H1 (cell line): ENCODE measurements around the gene RAPGEF6.

Experiments used
- MAX ChIP-seq: IDR thresholded peaks from 2 replicates; pipeline ENCODE4 v1.6.1; 2012; ENCODE audit warnings: inconsistent platforms
- POLR2AphosphoS5 ChIP-seq: IDR thresholded peaks from 2 replicates; pipeline ENCODE4 v1.6.1; 2011; ENCODE audit warnings: low read depth, low read length
- TF ChIP-seq, protein P1 (sequence below), 3 experiments: IDR thresholded peaks; 1 replicate in 2 of 3; 2 replicates in 1 of 3; pipeline versions ENCODE4 v1.5.1 to v1.6.1; 2011; ENCODE audit warnings: low read length in 3 of 3, mild to moderate bottlenecking in 3 of 3, inconsistent platforms in 2 of 3, low read depth in 1 of 3, moderate library complexity in 1 of 3; ENCODE audit not compliant: insufficient read depth in 1 of 3; ENCODE audit errors: control extremely low read depth in 1 of 3

GRCh38 chr5:131389869-131390265, 245.2 kb downstream of the RAPGEF6 start:
- TF ChIP-seq MAX (no peak), POLR2AphosphoS5 (no peak)
- TF ChIP-seq, protein P1, sequence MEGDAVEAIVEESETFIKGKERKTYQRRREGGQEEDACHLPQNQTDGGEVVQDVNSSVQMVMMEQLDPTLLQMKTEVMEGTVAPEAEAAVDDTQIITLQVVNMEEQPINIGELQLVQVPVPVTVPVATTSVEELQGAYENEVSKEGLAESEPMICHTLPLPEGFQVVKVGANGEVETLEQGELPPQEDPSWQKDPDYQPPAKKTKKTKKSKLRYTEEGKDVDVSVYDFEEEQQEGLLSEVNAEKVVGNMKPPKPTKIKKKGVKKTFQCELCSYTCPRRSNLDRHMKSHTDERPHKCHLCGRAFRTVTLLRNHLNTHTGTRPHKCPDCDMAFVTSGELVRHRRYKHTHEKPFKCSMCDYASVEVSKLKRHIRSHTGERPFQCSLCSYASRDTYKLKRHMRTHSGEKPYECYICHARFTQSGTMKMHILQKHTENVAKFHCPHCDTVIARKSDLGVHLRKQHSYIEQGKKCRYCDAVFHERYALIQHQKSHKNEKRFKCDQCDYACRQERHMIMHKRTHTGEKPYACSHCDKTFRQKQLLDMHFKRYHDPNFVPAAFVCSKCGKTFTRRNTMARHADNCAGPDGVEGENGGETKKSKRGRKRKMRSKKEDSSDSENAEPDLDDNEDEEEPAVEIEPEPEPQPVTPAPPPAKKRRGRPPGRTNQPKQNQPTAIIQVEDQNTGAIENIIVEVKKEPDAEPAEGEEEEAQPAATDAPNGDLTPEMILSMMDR (IDR thresholded peaks at IDR 0.05; ENCODE audit: control extremely low read depth in 1 of 3, insufficient read depth in 1 of 3, low read depth in 1 of 3, low read length in 3 of 3): no peak
